ENCODE measurements around the gene PDGFD.

GRCh38 chr11:103887001-103887658 is 276.8 kb downstream of the PDGFD start:
- TF ChIP-seq CTCF (IDR thresholded peaks at IDR 0.05), result no peak
- TF ChIP-seq POLR2A (IDR thresholded peaks at IDR 0.05), result no peak

Measured in thyroid gland (tissue), 4 donors.